ENCODE data around the gene ITIH1. TPM values are rescaled to one million over a fixed set of nuclear protein-coding genes. Genes with fewer than 3 reads are reported as not detected.

ITIH1 gene
- total and polyA plus RNA-seq, 9 of the 15 experiments (the other 6 are each of a cell fraction or from before 2014, with no cell fraction given) = 0.31 TPM; not detected in 8

- peak; percentile 79 for TF ChIP-seq CREB1 (IDR thresholded peaks at IDR 0.05)
- peak; percentile 91 for TF ChIP-seq CREB1 (CRISPR knock-in tag; IDR thresholded peaks at IDR 0.05)
- TF ChIP-seq HCFC1 (IDR thresholded peaks at IDR 0.05; ENCODE audit: low read depth, low read length) = peak; percentile 79
- TF ChIP-seq ZBTB49 (CRISPR knock-in tag; IDR thresholded peaks at IDR 0.05; ENCODE audit: borderline replicate concordance) = no peak
- TF ChIP-seq RREB1 (CRISPR knock-in tag; IDR thresholded peaks at IDR 0.05) = no peak
- no peak for TF ChIP-seq RBM34 (IDR thresholded peaks at IDR 0.05; ENCODE audit: borderline replicate concordance, insufficient read depth, low read length)
- TF ChIP-seq GTF2B (IDR thresholded peaks at IDR 0.05; ENCODE audit: extremely low read depth, insufficient read length) = no peak
- peak; percentile 59 for TF ChIP-seq ATF7 (IDR thresholded peaks at IDR 0.05)
- no peak for TF ChIP-seq ZNF140 (CRISPR knock-in tag; IDR thresholded peaks at IDR 0.05)
- no peak for TF ChIP-seq CBFA2T3 (IDR thresholded peaks at IDR 0.05)
- no peak for TF ChIP-seq LEF1 (IDR thresholded peaks at IDR 0.05)
- TF ChIP-seq MXD1 (CRISPR knock-in tag; IDR thresholded peaks at IDR 0.05; ENCODE audit: borderline replicate concordance, poor library complexity, severe bottlenecking) = no peak
- no peak for TF ChIP-seq ZNF121 (CRISPR knock-in tag; conservative IDR thresholded peaks at IDR 0.05)
- TF ChIP-seq PHF20 (IDR thresholded peaks at IDR 0.05; ENCODE audit: partially characterized antibody) = peak; percentile 95
- TF ChIP-seq HMG20A (CRISPR knock-in tag; conservative IDR thresholded peaks at IDR 0.05) = no peak
- no peak for TF ChIP-seq ARID3A (IDR thresholded peaks at IDR 0.05; ENCODE audit: borderline replicate concordance, low read depth, low read length)
Measured at GRCh38 chr3:52770496-52771333, 6.7 kb upstream of the ITIH1 start, which contains the start of gene NEK4 (continued).
